Right cardiac atrium (tissue), 5 donors: ENCODE measurements around the gene CIRBP. TPM values are rescaled to one million over a fixed set of nuclear protein-coding genes. Genes with fewer than 3 reads are reported as not detected.

Experiments
- ATAC-seq, 2 donors: fragments of 200-7000 bp; cut with Tn5 transposase; one replicate each; pipeline versions ENCODE4 v1.8.0 to v1.9.1; 2020; ENCODE audit warnings: moderate library complexity in 2 of 2, mild to moderate bottlenecking in 1 of 2
- DNase-seq, 3 donors: peaks; one replicate each; pipeline ENCODE4 v3.0.0-alpha.2; 2020
- H3K27ac ChIP-seq: one replicate; pipeline ENCODE4 v1.5.1; 2013; ENCODE audit warnings: mild to moderate bottlenecking, low read length, control low read depth, moderate library complexity
- H3K27me3 ChIP-seq: one replicate; pipeline ENCODE4 v1.6.1; 2013; ENCODE audit not compliant: control insufficient read depth, insufficient read depth
- H3K4me1 ChIP-seq: one replicate; pipeline ENCODE4 v1.6.1; 2013; ENCODE audit warnings: low read length; ENCODE audit not compliant: control insufficient read depth, insufficient read depth
- H3K4me3 ChIP-seq: one replicate; pipeline ENCODE4 v1.5.1; 2013; ENCODE audit warnings: low read length, control low read depth
- H3K9me3 ChIP-seq: one replicate; pipeline ENCODE4 v1.6.1; 2013; ENCODE audit warnings: low read length; ENCODE audit not compliant: control insufficient read depth
- WGBS: extraction: QIAGEN DNeasy Blood & Tissue Kit; methylation state at CpG from one replicate; pipeline ENCODE4 v1.1.7; 2013; 5-methylcytosine and 5-hydroxymethylcytosine counted together
- intact Hi-C, 4 donors: fragments of 100-400 bp; cut with DNase I; formaldehyde crosslinking; loops; one replicate each; pipeline versions ENCODE4 v1.11.0 to v1.14.0; 2022 to 2023
- long read RNA-seq, 4 donors: library from polyadenylated mRNA; unstranded; transcript quantifications; one replicate each; pipeline ENCODE4 v2.0.0, GENCODE V29; 2020 to 2021
- polyA plus RNA-seq: library from polyadenylated mRNA; stranded (reverse); fragments of 200-250 nt; gene quantifications from one replicate; pipeline ENCODE4 v1.2.3, GENCODE V29; 2013
- total RNA-seq, 4 donors: library from RNA; stranded (reverse); fragmentation: NEBNext Ultra II Directional; extraction: Animal tissue kit (Norgen Biotek cat#: 25700); gene quantifications; one replicate each; pipeline ENCODE4 v1.2.1, GENCODE V29; 2021
- donor health status: healthy with polysubstance abuse.
- donor health status: DM: no; HTN: yes; CAD: no.
- donor health status: DM: no; HTN: no; CAD: no.
- donor health status: DM: no; HTN: yes; CAD: no; lungs with severe emphysema.
- donor health status: DM: yes; HTN: yes; CAD: no.

CIRBP gene
- 100 to 1,000 TPM; 288 to 417 (median 333) TPM for total RNA-seq
- polyA plus RNA-seq, result 370 TPM
- long read RNA-seq, donor 1, transcript CIRBP-201 (7 exons, 1,328 nt), result major isoform, 229 of 334 reads
- long read RNA-seq, donor 1, transcript CIRBP-246 (6 exons, 1,043 nt), result minor isoform, 13 of 334 reads
- long read RNA-seq, donor 1, transcript CIRBP-245 (2 exons, 1,044 nt), result minor isoform, 7 of 334 reads
- long read RNA-seq, donor 1, transcript CIRBP-210 (8 exons, 938 nt), result minor isoform, 5 of 334 reads
- long read RNA-seq, donor 1, partial matches to known transcripts, result 24 of 334 reads
- long read RNA-seq, donor 1, other reads (novel, unspliced or antisense), result 49 of 334 reads
- long read RNA-seq, donor 2, transcript CIRBP-210 (8 exons, 938 nt), result minor isoform, 5 of 154 reads
- long read RNA-seq, donor 2, transcript CIRBP-245 (2 exons, 1,044 nt), result minor isoform, 6 of 154 reads
- long read RNA-seq, donor 2, transcript CIRBP-246 (6 exons, 1,043 nt), result minor isoform, 13 of 154 reads
- long read RNA-seq, donor 2, transcript CIRBP-201 (7 exons, 1,328 nt), result major isoform, 52 of 154 reads
- long read RNA-seq, donor 2, partial matches to known transcripts, result 12 of 154 reads
- long read RNA-seq, donor 2, other reads (novel, unspliced or antisense), result 65 of 154 reads
- long read RNA-seq, donor 3, transcript CIRBP-245 (2 exons, 1,044 nt), result minor isoform, 16 of 1,382 reads
- long read RNA-seq, donor 3, transcript CIRBP-201 (7 exons, 1,328 nt), result major isoform, 976 of 1,382 reads
- long read RNA-seq, donor 3, transcript CIRBP-246 (6 exons, 1,043 nt), result minor isoform, 49 of 1,382 reads
- long read RNA-seq, donor 3, transcript CIRBP-204 (7 exons, 870 nt), result minor isoform, 18 of 1,382 reads
- long read RNA-seq, donor 3, partial matches to known transcripts, result 42 of 1,382 reads
- long read RNA-seq, donor 3, other reads (novel, unspliced or antisense), result 249 of 1,382 reads
- long read RNA-seq, donor 4, transcript CIRBP-246 (6 exons, 1,043 nt), result minor isoform, 13 of 254 reads
- long read RNA-seq, donor 4, transcript CIRBP-201 (7 exons, 1,328 nt), result major isoform, 154 of 254 reads
- long read RNA-seq, donor 4, partial matches to known transcripts, result 14 of 254 reads
- long read RNA-seq, donor 4, other reads (novel, unspliced or antisense), result 60 of 254 reads

DNA sequence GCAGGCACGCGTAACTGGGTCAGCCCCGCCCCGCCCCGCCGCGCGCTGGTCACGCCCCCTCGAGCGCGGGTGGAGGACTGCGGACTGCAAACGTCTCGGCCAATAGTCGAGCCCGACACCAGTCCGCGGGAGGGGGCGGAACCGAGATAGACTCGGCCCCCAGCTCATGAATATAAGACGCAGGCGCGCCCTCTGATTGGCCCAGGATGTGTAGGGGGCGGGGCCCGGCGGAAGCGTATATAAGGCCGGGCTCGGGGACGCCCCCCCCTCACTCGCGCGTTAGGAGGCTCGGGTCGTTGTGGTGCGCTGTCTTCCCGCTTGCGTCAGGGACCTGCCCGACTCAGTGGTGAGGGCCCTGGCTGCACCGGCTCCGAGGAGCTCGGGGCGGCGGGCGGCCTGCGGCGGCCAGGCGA is at the start of gene CIRBP:
Gene CIRBP (plus strand): TSS at position 268 of the 413 bp plus-strand sequence. CDS start 1,602 bp downstream, outside the sequence.
- intact Hi-C loops, result no loop called here
- ATAC-seq (peak; percentile 68 to 81), DNase-seq (peak; percentile 100)

DNA sequence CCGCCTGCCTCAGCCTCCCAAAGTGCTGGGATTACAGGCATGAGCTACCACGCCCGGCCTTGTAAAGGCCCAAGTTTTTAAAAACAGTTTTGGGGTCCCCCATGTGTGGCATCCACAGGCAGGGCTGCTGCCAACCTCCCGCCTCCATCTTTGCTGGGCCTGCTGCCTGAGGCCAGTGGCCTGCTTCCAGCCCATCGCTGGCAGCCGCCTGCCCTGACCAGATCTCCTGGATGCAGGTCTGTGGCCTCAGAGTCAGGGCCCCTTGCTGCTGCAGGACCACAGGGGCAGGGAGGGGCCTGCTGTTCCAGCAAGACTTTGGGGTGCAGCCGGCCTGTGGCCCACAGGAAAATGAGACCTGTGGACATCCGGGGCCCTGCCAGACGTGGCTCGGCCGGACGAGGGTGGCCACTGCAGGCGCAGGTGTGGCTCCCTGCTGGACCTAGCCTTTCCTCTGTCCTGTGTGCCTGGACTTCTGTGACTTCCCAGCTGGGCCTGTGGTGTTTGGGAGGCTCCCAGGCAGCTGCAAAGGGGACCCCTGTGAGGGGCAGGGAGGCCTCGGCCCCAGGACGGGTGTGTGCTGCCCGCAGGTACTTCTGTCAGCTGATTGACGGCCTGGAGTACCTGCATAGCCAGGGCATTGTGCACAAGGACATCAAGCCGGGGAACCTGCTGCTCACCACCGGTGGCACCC is 49.2 kb upstream of the CIRBP start:
- peak in 1 of 3 donors; percentile 56 for DNase-seq
- H3K27me3 ChIP-seq, result no peaks in the 10 kb centered on the region
- WGBS, result 92% methylated on average over 19 of the region's 19 CpGs
- no peak overlapping the region for H3K27ac ChIP-seq
- no peak for ATAC-seq
- H3K9me3 ChIP-seq, result no peaks in the 10 kb centered on the region
- intact Hi-C loops, result no loop called here
- no peaks in the 10 kb centered on the region for H3K4me1 ChIP-seq
- H3K4me3 ChIP-seq, result no peak overlapping the region

More for the DNA sequence above, at the start of gene CIRBP:
- Histone ChIP-seq H3K27me3 (no peaks in the 10 kb centered on the region), H3K4me3 (peak within 1 kb of the TSS; percentile 82), H3K4me1 (peaks cover 14% of the 10 kb centered on the region), H3K9me3 (no peaks in the 10 kb centered on the region), H3K27ac (peak within 1 kb of the TSS; percentile 98)
- under 1% methylated on average over 50 of the region's 50 CpGs for WGBS

DNA sequence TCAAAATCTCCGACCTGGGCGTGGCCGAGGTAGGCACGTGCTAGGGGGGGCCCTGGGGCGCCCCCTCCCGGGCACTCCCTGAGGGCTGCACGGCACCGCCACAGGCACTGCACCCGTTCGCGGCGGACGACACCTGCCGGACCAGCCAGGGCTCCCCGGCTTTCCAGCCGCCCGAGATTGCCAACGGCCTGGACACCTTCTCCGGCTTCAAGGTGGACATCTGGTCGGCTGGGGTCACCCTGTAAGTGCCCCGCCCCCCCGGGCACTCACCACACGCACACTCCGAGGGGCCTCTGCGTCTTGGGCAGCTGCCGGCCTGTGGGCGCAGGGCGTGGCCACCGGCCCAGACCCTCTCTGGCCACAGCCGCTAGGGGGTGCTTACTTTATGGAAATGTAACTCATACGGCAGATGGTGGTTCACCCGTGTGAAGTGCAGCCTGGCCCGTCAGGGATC is 48.6 kb upstream of the CIRBP start:
- peak in 1 of 3 donors; percentile 58 for DNase-seq
- 86% methylated on average over 33 of the region's 33 CpGs for WGBS

DNA sequence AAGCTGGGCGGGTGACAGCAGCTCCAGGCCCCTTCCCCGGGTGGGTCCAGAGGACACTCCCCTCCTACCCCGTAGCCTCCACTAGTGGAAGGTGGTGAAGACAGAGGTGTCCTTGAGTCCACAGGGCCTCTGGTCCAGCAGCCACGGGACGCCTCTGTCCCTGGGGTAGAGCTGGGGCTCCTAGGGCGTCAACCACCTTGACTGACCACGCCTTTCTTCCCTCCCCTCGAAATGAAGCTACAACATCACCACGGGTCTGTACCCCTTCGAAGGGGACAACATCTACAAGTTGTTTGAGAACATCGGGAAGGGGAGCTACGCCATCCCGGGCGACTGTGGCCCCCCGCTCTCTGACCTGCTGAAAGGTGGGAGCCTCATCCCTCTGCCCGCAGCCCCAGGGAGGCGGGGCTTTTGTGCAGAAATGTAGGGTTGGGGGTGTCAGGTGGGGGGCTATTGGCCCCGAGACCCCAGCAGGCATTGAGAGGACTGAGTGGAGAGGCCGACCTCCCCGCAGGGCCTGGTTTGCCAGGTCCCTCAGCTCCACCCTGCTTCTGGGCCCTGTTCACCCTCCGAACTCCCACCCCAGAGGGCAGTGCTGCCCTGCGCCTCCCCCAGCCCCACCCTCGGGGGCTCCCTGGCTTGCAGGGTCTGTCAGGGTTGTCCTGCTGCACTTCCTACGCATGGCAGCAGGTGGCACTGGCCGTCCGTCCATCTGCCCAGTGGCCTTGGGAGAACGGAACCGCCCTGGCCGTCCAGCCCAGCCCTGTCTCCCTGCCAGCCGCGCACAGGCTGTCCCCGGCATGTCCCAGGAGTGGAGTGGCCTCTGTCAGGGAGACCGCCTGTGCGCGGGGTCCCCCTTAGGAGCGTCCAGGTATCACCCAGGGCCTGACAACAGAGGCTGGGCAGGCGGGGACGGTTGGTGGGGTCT is 47.9 kb upstream of the CIRBP start:
- ATAC-seq (peak; percentile 68 to 71), DNase-seq (peak; percentile 83 to 93 (median 92))
- H3K27me3 ChIP-seq, result no peaks in the 10 kb centered on the region
- 59% methylated on average over 38 of the region's 38 CpGs for WGBS
- intact Hi-C loops, result no loop called here
- H3K4me3 ChIP-seq, result no peak overlapping the region
- H3K4me1 ChIP-seq, result no peaks in the 10 kb centered on the region
- H3K27ac ChIP-seq, result no peak overlapping the region
- no peaks in the 10 kb centered on the region for H3K9me3 ChIP-seq

More for the DNA sequence above, 48.6 kb upstream of the CIRBP start:
- Histone ChIP-seq H3K27ac (no peak overlapping the region), H3K9me3 (no peaks in the 10 kb centered on the region), H3K27me3 (no peaks in the 10 kb centered on the region), H3K4me3 (no peak overlapping the region), H3K4me1 (no peaks in the 10 kb centered on the region)
- no peak for ATAC-seq
- intact Hi-C loops, result no loop called here

DNA sequence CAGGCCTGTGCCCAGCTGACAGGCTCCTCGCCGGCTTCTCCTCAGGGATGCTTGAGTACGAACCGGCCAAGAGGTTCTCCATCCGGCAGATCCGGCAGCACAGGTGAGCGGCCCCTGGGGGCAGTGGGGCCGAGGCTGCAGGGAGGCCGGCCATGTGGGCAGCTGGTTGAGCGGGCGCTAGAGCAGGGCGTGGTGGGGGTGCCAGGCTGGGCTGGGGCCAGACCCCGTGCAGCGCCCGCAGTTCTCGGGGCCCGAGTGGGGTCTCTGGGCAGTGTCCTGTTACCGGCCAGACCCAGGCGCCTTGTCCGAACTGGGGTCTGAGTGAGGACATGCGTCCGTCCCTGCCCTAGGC is 47.3 kb upstream of the CIRBP start:
- DNase-seq, result peak in 1 of 3 donors; percentile 65
- H3K27ac ChIP-seq, result no peak overlapping the region
- peak in 1 of 2 donors; percentile 1 for ATAC-seq
- H3K9me3 ChIP-seq, result no peaks in the 10 kb centered on the region
- 81% methylated on average over 22 of the region's 22 CpGs for WGBS
- H3K4me3 ChIP-seq, result no peak overlapping the region
- no peaks in the 10 kb centered on the region for H3K27me3 ChIP-seq
- intact Hi-C loops, result no loop called here
- H3K4me1 ChIP-seq, result no peaks in the 10 kb centered on the region

DNA sequence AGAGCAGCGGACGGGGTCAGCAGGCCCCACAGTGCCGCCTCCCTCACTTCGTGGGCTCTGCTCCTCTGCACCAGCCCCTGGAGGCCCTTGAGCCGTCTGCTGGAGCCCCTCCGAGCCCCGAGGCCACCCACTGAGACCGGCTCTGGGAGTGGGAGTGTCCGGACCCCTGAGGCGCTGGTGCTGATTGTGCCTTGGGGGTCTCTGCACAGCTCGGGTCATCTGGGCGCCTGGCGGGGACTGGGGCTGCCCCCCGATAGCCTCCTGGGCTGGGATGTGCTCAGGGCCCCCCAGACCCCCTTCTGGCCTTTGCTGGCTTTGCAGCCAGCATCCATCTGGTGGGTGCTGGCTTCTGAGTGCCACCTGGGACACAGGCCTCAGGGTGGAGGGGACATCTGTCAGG is 46.7 kb upstream of the CIRBP start:
- Histone ChIP-seq H3K4me1 (no peaks in the 10 kb centered on the region), H3K4me3 (no peak overlapping the region), H3K27ac (no peak overlapping the region), H3K27me3 (no peaks in the 10 kb centered on the region), H3K9me3 (no peaks in the 10 kb centered on the region)
- WGBS, result 89% methylated on average over 14 of the region's 14 CpGs
- ATAC-seq (no peak), DNase-seq (peak in 1 of 3 donors; percentile 58)
- intact Hi-C loops, result no loop called here

DNA sequence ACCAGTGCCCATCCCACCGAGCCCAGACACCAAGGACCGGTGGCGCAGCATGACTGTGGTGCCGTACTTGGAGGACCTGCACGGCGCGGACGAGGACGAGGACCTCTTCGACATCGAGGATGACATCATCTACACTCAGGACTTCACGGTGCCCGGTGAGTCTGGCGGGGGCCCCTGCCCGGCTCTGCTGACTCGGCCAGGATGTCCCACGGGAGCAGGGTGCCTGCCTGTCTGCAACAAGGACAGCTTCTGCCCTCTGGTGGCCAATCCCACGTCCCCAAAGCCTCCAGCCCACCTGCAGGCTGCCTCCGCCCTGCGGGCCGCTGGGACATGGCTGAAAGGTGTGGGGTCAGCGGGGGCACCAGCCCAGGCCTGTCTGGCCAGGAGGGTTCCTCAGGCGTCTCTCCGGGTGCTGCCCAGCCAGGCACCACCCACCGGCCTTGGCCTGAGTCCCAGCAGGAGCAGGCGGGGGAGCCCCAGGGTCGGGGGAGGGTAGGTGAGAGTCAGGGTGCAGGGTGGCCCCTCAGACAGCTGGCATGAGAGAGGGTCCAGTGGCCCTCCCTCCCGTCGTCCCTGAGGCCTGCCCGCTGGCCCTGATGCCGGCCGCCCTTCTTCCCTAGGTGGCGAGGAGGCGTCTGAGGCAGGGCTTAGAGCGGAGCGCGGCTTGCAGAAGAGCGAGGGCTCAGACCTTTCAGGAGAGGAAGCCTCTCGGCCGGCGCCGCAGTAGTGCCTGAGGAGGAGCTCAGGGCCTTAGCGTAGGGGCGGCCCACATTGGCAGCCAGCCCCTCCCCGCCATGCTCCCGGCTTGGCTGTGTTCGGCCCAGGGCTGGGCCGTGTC is 45.9 kb upstream of the CIRBP start:
- Histone ChIP-seq H3K4me1 (no peaks in the 10 kb centered on the region), H3K9me3 (no peaks in the 10 kb centered on the region), H3K27ac (no peak overlapping the region), H3K4me3 (no peak overlapping the region), H3K27me3 (no peaks in the 10 kb centered on the region)
- DNase-seq, result peak in 1 of 3 donors; percentile 72
- intact Hi-C loops, result no loop called here
- ATAC-seq, result no peak
- WGBS, result 77% methylated on average over 48 of the region's 48 CpGs

DNA sequence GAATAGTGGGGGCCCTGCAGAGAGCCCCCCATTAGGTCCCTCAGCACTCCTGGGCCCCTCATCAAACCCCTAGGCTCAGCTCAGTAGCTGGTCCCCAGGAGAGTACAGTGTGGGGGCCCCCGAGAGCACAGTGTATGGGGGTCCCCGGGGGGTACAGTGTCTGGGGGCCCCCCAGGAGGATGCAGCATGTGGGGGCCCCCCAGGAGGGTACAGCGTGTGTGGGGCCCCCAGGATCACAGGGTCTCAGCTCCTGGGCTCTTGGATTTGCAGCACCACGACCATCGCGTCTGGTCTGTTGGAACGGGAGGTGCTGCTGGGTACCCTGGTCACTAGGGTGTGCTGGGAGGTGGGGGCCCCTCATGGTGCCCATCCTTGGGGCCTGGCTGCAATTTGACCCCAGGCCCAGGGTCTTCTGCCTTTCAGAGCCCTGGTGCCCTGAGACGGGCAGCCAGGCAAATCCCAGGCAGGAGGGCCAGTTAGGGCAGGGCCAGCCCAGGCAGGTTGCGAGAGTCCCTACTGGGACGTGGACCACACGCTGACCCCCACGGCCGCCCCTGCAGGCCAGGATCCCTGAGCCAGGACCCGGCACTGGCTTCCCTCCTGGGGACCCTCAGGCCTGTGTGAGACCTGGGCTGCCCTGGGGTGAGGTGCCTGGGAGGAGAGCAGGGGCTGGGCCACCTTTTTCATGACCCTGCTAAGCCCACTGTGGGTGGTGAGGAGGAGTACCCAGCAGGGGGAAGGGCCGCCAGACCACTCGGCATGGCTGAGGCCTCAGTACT is 44.9 kb upstream of the CIRBP start:
- Histone ChIP-seq H3K27me3 (no peaks in the 10 kb centered on the region), H3K4me3 (no peak overlapping the region), H3K27ac (no peak overlapping the region), H3K4me1 (no peaks in the 10 kb centered on the region), H3K9me3 (no peaks in the 10 kb centered on the region)
- ATAC-seq (no peak), DNase-seq (peak in 1 of 3 donors; percentile 45)
- intact Hi-C loops, result no loop called here
- WGBS, result 92% methylated on average over 16 of the region's 16 CpGs

DNA sequence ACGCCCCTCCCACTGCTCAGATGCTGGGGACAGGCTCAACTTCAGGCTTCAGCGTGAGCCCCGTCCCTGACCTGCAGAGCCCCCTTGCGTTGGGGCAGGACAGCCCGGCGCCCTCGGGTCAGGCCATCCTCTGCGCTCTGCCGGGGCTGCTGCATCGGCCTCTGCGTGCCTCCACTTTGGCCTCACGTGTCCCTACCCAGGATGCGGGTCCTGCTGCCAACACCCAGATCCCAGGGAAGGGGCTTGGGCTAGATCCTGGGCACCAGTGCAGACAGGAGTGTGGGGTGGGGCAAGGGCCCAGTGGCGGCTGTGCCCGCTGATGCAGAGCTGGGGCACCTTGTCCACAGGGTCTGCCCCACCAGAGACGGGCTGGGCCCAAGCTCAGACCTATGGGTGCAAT is 44.3 kb upstream of the CIRBP start:
- no peak overlapping the region for H3K27ac ChIP-seq
- ATAC-seq (no peak), DNase-seq (no peak)
- intact Hi-C loops, result no loop called here
- H3K4me1 ChIP-seq, result no peaks in the 10 kb centered on the region
- H3K27me3 ChIP-seq, result no peaks in the 10 kb centered on the region
- H3K9me3 ChIP-seq, result no peaks in the 10 kb centered on the region
- H3K4me3 ChIP-seq, result no peak overlapping the region
- WGBS, result 91% methylated on average over 16 of the region's 16 CpGs
